Adrenal gland (tissue), 12 donors: ENCODE results near the gene SERTAD2. TPM values are rescaled to one million over a fixed set of nuclear protein-coding genes. Genes with fewer than 3 reads are reported as not detected.
A peak's percentile ranks its signal among the peaks of the same experiment; 100 is the strongest.

Experiments
- DNase-seq, 7 donors: peaks; one replicate each; pipeline ENCODE4 v3.0.0-alpha.2; 2019 to 2020
- H3K27ac ChIP-seq, 5 donors: fragments of 200-600 bp; sonication (generic) in 4 of 5; 1 replicate in 3 of 5; 2 replicates in 2 of 5; pipeline versions ENCODE4 v1.5.1 to v1.8.0; 2016 to 2020; ENCODE audit warnings: mild to moderate bottlenecking in 1 of 5
- H3K27me3 ChIP-seq: fragments of 200-600 bp; 2 replicates; pipeline ENCODE4 v1.8.0; 2021
- H3K36me3 ChIP-seq, 2 donors: fragments of 200-600 bp; replicated peaks in 1 of 2; 1 replicate in 1 of 2; 2 replicates in 1 of 2; pipeline versions ENCODE4 v1.5.1 to v1.8.0; 2018 to 2022
- H3K4me1 ChIP-seq, 2 donors: fragments of 200-600 bp; replicated peaks in 1 of 2; 1 replicate in 1 of 2; 2 replicates in 1 of 2; pipeline versions ENCODE4 v1.5.1 to v1.8.0; 2018 to 2021
- H3K4me3 ChIP-seq, 4 donors: fragments of 200-600 bp; sonication (generic) in 3 of 4; one replicate each; pipeline ENCODE4 v1.5.1; 2016 to 2018
- H3K9me3 ChIP-seq, 3 donors: fragments of 200-600 bp; sonication (generic) in 1 of 3; replicated peaks in 1 of 3; 1 replicate in 2 of 3; 2 replicates in 1 of 3; pipeline versions ENCODE4 v1.5.1 to v1.8.0; 2016 to 2021
- CTCF ChIP-seq, 6 experiments: fragments of 450-650 bp in 4 of 6; fragments of 200-600 bp in 2 of 6; sonication (generic) in 1 of 6; IDR thresholded peaks; 1 replicate in 5 of 6; 2 replicates in 1 of 6; pipeline versions ENCODE4 v1.5.1 to v1.8.0; 2016 to 2021; ENCODE audit warnings: antibody characterized with exemption in 6 of 6, mild to moderate bottlenecking in 2 of 6, moderate library complexity in 1 of 6
- POLR2A ChIP-seq, 2 donors: fragments of 450-650 bp; IDR thresholded peaks; one replicate each; pipeline ENCODE4 v1.6.1; 2017; ENCODE audit warnings: antibody characterized with exemption in 2 of 2, mild to moderate bottlenecking in 2 of 2, moderate library complexity in 1 of 2
- WGBS, 4 donors: extraction: QIAGEN DNeasy Blood & Tissue Kit in 2 of 4; methylation state at CpG; one replicate each; pipeline versions ENCODE4 v1.1.5 to v1.1.7; 2013 to 2017; 5-methylcytosine and 5-hydroxymethylcytosine counted together
- intact Hi-C, 2 donors: fragments of 100-400 bp; cut with DNase I; formaldehyde crosslinking; loops; one replicate each; pipeline versions ENCODE4 v1.14.1 to v1.15.0; 2022 to 2023
- polyA plus RNA-seq, 3 donors: library from polyadenylated mRNA; stranded (reverse); fragments of 200-250 nt in 2 of 3; fragments of 350-450 nt in 1 of 3; fragmentation: Illumina TruSeq in 1 of 3; extraction: RNeasy Lipid Tissue Mini Kit (QIAGEN cat#74804) in 1 of 3; gene quantifications; one replicate each; pipeline ENCODE4 v1.2.3, GENCODE V29; 2013 to 2014
- total RNA-seq, 9 donors: library from RNA; depleted of rRNA in 4 of 9; stranded (reverse); fragments of >200 nt in 4 of 9; fragments of 120-200 nt in 1 of 9; fragmentation: NEBNext Ultra II Directional in 1 of 9; extraction: Animal tissue kit (Norgen Biotek cat#: 25700) in 1 of 9; gene quantifications; one replicate each; pipeline versions ENCODE4 v1.1.0 to v1.2.4, GENCODE V29; 2013 to 2023
- donor health status: healthy with polysubstance abuse.
- donor health status: Bipolar disorder and iron deficiency.
- donor health status: DM: yes; HTN: yes; CAD: no.
- donor health status: DM: no; HTN: no; CAD: no.
- donor health status: DM: no; HTN: no; CAD: no.
- donor health status: DM: yes; HTN: yes; CAD: no.

Gene SERTAD2
- total and polyA plus RNA-seq, 12 donors, result 5.1 to 18.3 (median 11.3) TPM

- Histone ChIP-seq H3K4me1 (peaks cover 8 to 16% of the 10 kb centered on the region in 2 donors), H3K9me3 (no peaks in the 10 kb centered on the region), H3K27me3 (no peaks in the 10 kb centered on the region), H3K36me3 (peaks cover 0 to 11% of the 10 kb centered on the region in 2 donors), H3K27ac (no peak overlapping the region), H3K4me3 (no peak overlapping the region)
- peak in 5 of 7 donors; percentile 37 to 80 (median 58) for DNase-seq
- 69 to 79% (median 78%) methylated on average over 11 of the region's 11 CpGs for WGBS, 4 donors
- TF ChIP-seq POLR2A (IDR thresholded peaks at IDR 0.05) (no peak), CTCF (IDR thresholded peaks at IDR 0.05) (no peak)
- intact Hi-C loops, result no loop called here
These were observed 19.1 kb downstream of the SERTAD2 start for GRCh38 chr2:64634345-64635267.

DNA sequence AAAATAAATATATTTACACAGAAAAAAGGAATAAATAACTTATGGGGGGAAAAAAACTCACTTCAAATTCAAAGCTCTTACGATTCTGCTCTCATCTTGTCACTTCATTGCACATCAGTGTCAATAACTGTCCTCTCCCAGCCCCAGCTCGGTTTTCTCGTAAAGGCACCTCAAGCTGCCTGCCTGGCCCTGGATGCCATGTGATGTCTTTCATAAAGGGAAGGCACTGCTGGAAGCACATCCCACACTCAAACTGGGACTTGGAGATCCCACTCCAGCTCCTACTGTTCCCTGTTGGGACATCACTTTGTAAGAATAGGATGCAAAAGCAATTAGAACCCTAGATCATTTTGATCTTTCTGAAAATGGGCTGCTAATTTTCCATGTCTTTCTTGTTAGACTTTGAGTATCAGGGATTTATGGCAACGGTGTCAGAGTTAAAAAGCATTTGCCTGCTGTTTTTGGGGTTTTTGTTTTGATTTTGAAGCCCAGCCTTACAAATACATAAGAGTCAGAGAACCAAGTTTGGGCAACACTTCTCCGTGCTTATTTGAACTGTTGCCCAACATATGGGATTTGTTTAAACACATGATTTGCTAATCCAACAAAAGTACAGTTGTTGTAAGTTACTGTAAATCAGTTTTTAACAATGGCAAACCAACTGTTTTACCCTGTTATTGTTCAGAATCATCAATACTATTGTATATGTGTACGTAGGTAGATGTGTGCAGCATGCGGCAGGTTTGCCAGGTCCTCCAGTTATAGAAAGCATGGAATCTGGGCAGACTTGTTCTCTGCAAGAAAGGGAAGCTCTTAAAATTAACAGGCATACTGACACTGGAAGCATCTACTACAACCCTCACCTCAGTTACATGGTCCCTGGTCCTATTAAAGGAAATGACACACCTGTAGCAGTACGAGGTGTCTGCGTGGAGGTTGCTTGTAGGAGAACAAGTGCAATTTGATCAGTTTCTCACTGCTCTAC, 20.6 kb downstream of the SERTAD2 start:
- H3K9me3 ChIP-seq, result no peaks in the 10 kb centered on the region
- intact Hi-C loops, result no loop called here
- TF ChIP-seq POLR2A (IDR thresholded peaks at IDR 0.05) (no peak), CTCF (IDR thresholded peaks at IDR 0.05) (no peak)
- H3K36me3 ChIP-seq, result peaks cover 0 to 11% of the 10 kb centered on the region in 2 donors
- no peak overlapping the region for H3K4me3 ChIP-seq
- DNase-seq, result peak in 1 of 7 donors; percentile 44
- H3K27me3 ChIP-seq, result no peaks in the 10 kb centered on the region
- no peak overlapping the region for H3K27ac ChIP-seq
- H3K4me1 ChIP-seq, result peaks cover 15 to 24% of the 10 kb centered on the region in 2 donors
- 90 to 95% (median 92%) methylated on average over 9 of the region's 9 CpGs for WGBS, 4 donors

DNA sequence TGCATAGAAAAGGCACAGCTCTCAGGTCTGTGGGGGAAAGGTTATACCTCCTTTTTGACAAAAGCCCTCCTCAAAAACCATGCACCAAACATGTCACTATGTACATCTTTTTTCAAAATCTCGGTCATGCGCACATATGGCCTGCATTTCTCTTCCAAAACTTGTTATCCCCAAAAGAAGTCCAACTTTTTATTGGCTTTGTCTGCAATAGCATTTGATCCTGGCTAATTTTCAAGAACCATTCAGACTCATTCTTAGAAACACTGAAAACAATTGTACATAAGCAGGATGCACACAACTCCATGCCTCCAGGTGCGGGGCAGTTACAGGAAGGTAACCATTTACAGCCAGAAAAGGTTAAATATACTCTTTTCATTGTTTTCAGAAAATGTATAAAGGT, 21.9 kb downstream of the SERTAD2 start:
- Histone ChIP-seq H3K36me3 (peaks cover 0 to 11% of the 10 kb centered on the region in 2 donors), H3K9me3 (no peaks in the 10 kb centered on the region), H3K27ac (no peak overlapping the region), H3K4me3 (no peak overlapping the region), H3K27me3 (no peaks in the 10 kb centered on the region), H3K4me1 (peaks cover 20 to 30% of the 10 kb centered on the region in 2 donors)
- 94 to 98% (median 96%) methylated on average over 3 of the region's 3 CpGs for WGBS, 4 donors
- TF ChIP-seq CTCF (IDR thresholded peaks at IDR 0.05) (no peak), POLR2A (IDR thresholded peaks at IDR 0.05) (no peak)
- DNase-seq, result peak in 1 of 7 donors; percentile 38
- intact Hi-C loops, result no loop called here

- Histone ChIP-seq H3K36me3 (peaks cover 0 to 4% of the 10 kb centered on the region in 2 donors), H3K4me1 (peaks cover 20 to 32% of the 10 kb centered on the region in 2 donors), H3K27me3 (no peaks in the 10 kb centered on the region), H3K4me3 (no peak overlapping the region), H3K27ac (peak overlapping the region in 1 of 5 donors; percentile 24), H3K9me3 (no peaks in the 10 kb centered on the region)
- WGBS, 4 donors, result 95 to 98% (median 97%) methylated on average over 10 of the region's 10 CpGs
- intact Hi-C loops, result no loop called here
- peak in 1 of 7 donors; percentile 47 for DNase-seq
- TF ChIP-seq POLR2A (IDR thresholded peaks at IDR 0.05) (no peak), CTCF (IDR thresholded peaks at IDR 0.05) (no peak)
These were observed 23.0 kb downstream of the SERTAD2 start for GRCh38 chr2:64630752-64631151.
